ENCODE results near the gene XPC.
"Not testable (repeated sequence)": the region's sequence is repeated elsewhere in the genome, so short reads cannot be mapped to it uniquely, and the experiment has no call there.

Gene XPC

GRCh38 chr3:14178247-14179113 is at the start of gene XPC, which contains the start of gene LSM3:
XPC (minus strand) TSS chr3:14178601; CDS start chr3:14178568, 33 bp downstream.
LSM3 (plus strand) TSS chr3:14178817; CDS start chr3:14178861, 44 bp downstream.
- peak; percentile 83 for DNase-seq

- DNase-seq: no peak
Measured at GRCh38 chr3:14227856-14228255, 49.5 kb upstream of the XPC start.

GRCh38 chr3:14226351-14226750 is 48.0 kb upstream of the XPC start:
- not testable (repeated sequence) for DNase-seq

- DNase-seq: no peak
Measured at GRCh38 chr3:14225421-14225820, 47.0 kb upstream of the XPC start.

GRCh38 chr3:14224895-14225294 is 46.5 kb upstream of the XPC start:
- no peak for DNase-seq

GRCh38 chr3:14223595-14223994 is 45.2 kb upstream of the XPC start:
- no peak for DNase-seq

- no peak for DNase-seq
Measured at GRCh38 chr3:14222900-14223594, 44.6 kb upstream of the XPC start.

GRCh38 chr3:14222457-14222856 is 44.1 kb upstream of the XPC start:
- no peak for DNase-seq

- DNase-seq: no peak
Measured at GRCh38 chr3:14221902-14222301, 43.5 kb upstream of the XPC start.

GRCh38 chr3:14220933-14221332 is 42.5 kb upstream of the XPC start:
- no peak for DNase-seq

- no peak for DNase-seq
Measured at GRCh38 chr3:14218355-14218754, 40.0 kb upstream of the XPC start.

GRCh38 chr3:14216257-14217048 is 38.1 kb upstream of the XPC start:
- DNase-seq: peak; percentile 83

GRCh38 chr3:14214764-14215163 is 36.4 kb upstream of the XPC start:
- DNase-seq: no peak

- DNase-seq: no peak
Measured at GRCh38 chr3:14213066-14213774, 34.8 kb upstream of the XPC start.

GRCh38 chr3:14212032-14212431 is 33.6 kb upstream of the XPC start:
- DNase-seq: no peak

- DNase-seq: no peak
Measured at GRCh38 chr3:14211621-14212020, 33.2 kb upstream of the XPC start.

- no peak for DNase-seq
Measured at GRCh38 chr3:14210843-14211594, 32.6 kb upstream of the XPC start.

- no peak for DNase-seq
Measured at GRCh38 chr3:14210290-14210688, 31.9 kb upstream of the XPC start.

GRCh38 chr3:14209581-14210289 is 31.3 kb upstream of the XPC start:
- DNase-seq: no peak

- no peak for DNase-seq
Measured at GRCh38 chr3:14208977-14209394, 30.6 kb upstream of the XPC start.

- no peak for DNase-seq
Measured at GRCh38 chr3:14208168-14208567, 29.8 kb upstream of the XPC start.

Measured in NCI-H1105 (cell line).